ENCODE measurements around the gene CHRNA1. TPM values are rescaled to one million over a fixed set of nuclear protein-coding genes. Genes with fewer than 3 reads are reported as not detected.
A peak's percentile ranks its signal among the peaks of the same experiment; 100 is the strongest.

CHRNA1 gene
- total and polyA plus RNA-seq, 4 experiments from 2014 or later, result 0.26 to 1.8 TPM; not detected in 2

DNA sequence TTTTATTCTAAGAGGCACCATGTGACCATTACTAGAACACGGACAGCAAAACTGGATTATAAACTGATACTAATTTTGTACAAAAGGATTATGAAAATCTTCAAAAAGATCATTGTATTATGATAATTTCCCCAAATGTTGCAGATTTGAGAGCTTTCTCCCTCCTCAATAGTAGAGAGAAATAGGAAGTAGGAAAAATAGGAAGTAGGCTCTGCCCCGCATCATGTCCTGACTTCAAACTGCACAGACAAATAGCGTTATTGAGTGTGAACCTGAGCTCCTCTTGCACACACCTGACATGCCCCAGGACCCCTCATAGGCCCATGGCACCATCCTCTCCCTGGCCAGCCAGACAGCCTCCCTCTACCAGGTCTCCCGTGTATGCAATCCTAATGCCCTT is 25.4 kb downstream of the CHRNA1 start:
- H3K27ac Mint-ChIP-seq, result no peak overlapping the region

DNA sequence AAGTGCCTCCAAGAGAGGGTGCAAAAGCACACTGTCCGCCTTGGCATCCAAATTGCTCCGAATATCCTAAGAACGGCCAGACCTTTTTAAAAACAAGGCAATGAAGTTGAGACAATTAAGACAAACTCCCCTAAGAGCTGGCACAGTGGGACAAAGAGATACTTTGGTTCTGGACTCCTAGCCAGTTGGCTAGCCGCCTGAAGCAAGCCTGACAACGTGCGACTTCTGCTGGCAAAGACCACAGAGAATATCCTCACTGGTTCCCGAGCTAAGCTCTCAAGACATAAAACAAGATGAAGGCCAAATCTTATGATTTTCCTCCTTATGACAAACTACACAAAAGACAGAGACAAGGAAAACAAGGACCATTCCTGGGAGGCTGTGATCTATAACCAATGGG is 32.7 kb downstream of the CHRNA1 start:
- DNase-seq, result no peak
- Mint-ChIP-seq H3K27ac (no peak overlapping the region), H3K27me3 (peaks cover 0 to 3% of the 10 kb centered on the region in 2 donors), H3K4me3 (peak overlapping the region in 2 of 8 donors; percentile 22 to 27), H3K4me1 (peaks cover 3 to 18% (median 8%) of the 10 kb centered on the region in 4 donors), H3K36me3 (no peaks in the 10 kb centered on the region), H3K9me3 (no peaks in the 10 kb centered on the region)
- Histone ChIP-seq H3K4me3 (ENCODE audit: low read length in 2 of 2) (no peak overlapping the region), H3K27me3 (ENCODE audit: insufficient read depth, low read length) (no peaks in the 10 kb centered on the region), H3K9me3 (ENCODE audit: control insufficient read depth in 1 of 2, low read length in 2 of 2) (no peaks in the 10 kb centered on the region), H3K36me3 (ENCODE audit: insufficient read depth, low read length) (no peaks in the 10 kb centered on the region), H3K27ac (ENCODE audit: low read depth, low read length) (no peak overlapping the region), H3K4me1 (ENCODE audit: insufficient read depth, low read length) (peaks cover 11% of the 10 kb centered on the region)
- ChIA-PET POLR2A (ENCODE audit: partially characterized antibody) (no interaction called here), CTCF (ENCODE audit: partially characterized antibody) (interaction anchor here (0.6 to 4.9 kb wide), 4 partner anchors 18 to 254 kb away, joined by 3 to 24 read pairs (median 7); no protein-coding TSS in a partner anchor)
- intact Hi-C loops (cut with micrococcal nuclease), result loop anchor here (2.0 kb wide), 1 partner anchor 15 kb away; no protein-coding TSS in a partner anchor

More for the DNA sequence above, 25.4 kb downstream of the CHRNA1 start:
- Mint-ChIP-seq H3K36me3 (no peaks in the 10 kb centered on the region), H3K9me3 (peaks cover 0 to 1% (median 0%) of the 10 kb centered on the region in 8 donors), H3K4me3 (no peak overlapping the region), H3K27me3 (no peaks in the 10 kb centered on the region), H3K4me1 (no peaks in the 10 kb centered on the region)
- H3K9me3 ChIP-seq (ENCODE audit: control insufficient read depth in 1 of 2, low read length in 2 of 2), result no peaks in the 10 kb centered on the region
- no peak overlapping the region for H3K4me3 ChIP-seq (ENCODE audit: low read length in 2 of 2)
- ChIA-PET POLR2A (ENCODE audit: partially characterized antibody) (no interaction called here), CTCF (ENCODE audit: partially characterized antibody) (interaction anchor here (1.2 to 1.8 kb wide), 2 partner anchors 20 to 32 kb away, joined by 3 read pairs; no protein-coding TSS in a partner anchor)
- H3K27me3 ChIP-seq (ENCODE audit: insufficient read depth, low read length), result no peaks in the 10 kb centered on the region
- H3K27ac ChIP-seq (ENCODE audit: low read depth, low read length), result no peak overlapping the region
- intact Hi-C loops (cut with micrococcal nuclease), result no loop called here
- no peak for DNase-seq
- H3K36me3 ChIP-seq (ENCODE audit: insufficient read depth, low read length), result no peaks in the 10 kb centered on the region
- no peaks in the 10 kb centered on the region for H3K4me1 ChIP-seq (ENCODE audit: insufficient read depth, low read length)

DNA sequence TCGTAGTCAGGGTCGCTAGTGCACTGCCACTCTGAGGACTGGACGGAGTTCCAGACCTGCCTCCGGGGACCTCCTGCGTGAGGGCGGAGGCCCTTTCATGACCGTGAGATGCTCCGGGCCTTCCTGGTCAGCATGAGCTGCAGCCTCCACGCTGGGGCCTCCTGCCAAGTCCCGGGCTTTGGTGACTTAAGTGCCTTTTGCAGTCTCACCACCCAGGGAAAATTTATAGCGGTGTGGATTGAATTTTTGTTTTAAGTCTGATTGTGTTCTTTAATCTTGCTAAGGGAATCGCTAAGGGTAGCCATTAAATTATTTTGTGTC is 33.6 kb downstream of the CHRNA1 start:
- Mint-ChIP-seq H3K36me3 (no peaks in the 10 kb centered on the region), H3K4me1 (peaks cover 3 to 26% (median 9%) of the 10 kb centered on the region in 4 donors), H3K27ac (peak overlapping the region in 2 of 7 donors; percentile 74 to 77), H3K9me3 (no peaks in the 10 kb centered on the region), H3K4me3 (peak overlapping the region; percentile 86 to 93 (median 90)), H3K27me3 (peaks cover 0 to 3% of the 10 kb centered on the region in 2 donors)
- no peaks in the 10 kb centered on the region for H3K36me3 ChIP-seq (ENCODE audit: insufficient read depth, low read length)
- no peaks in the 10 kb centered on the region for H3K9me3 ChIP-seq (ENCODE audit: control insufficient read depth in 1 of 2, low read length in 2 of 2)
- H3K4me3 ChIP-seq (ENCODE audit: low read length in 2 of 2), result peak overlapping the region in 1 of 2 donors; percentile 76
- H3K27me3 ChIP-seq (ENCODE audit: insufficient read depth, low read length), result no peaks in the 10 kb centered on the region
- DNase-seq, result no peak
- peaks cover 17% of the 10 kb centered on the region for H3K4me1 ChIP-seq (ENCODE audit: insufficient read depth, low read length)
- POLR2A ChIA-PET (ENCODE audit: partially characterized antibody), result interaction anchor here (1.6 to 2.0 kb wide), 2 partner anchors 12 to 18 kb away, joined by 7 to 16 read pairs; no protein-coding TSS in a partner anchor
- intact Hi-C loops (cut with micrococcal nuclease), result loop anchor here (2.0 kb wide), 1 partner anchor 14 kb away; no protein-coding TSS in a partner anchor
- CTCF ChIA-PET (ENCODE audit: partially characterized antibody), result interaction anchor here (0.6 to 4.9 kb wide), 8 partner anchors 9 to 732 kb away, joined by 3 to 24 read pairs (median 6); no protein-coding TSS in a partner anchor
- H3K27ac ChIP-seq (ENCODE audit: low read depth, low read length), result no peak overlapping the region

DNA sequence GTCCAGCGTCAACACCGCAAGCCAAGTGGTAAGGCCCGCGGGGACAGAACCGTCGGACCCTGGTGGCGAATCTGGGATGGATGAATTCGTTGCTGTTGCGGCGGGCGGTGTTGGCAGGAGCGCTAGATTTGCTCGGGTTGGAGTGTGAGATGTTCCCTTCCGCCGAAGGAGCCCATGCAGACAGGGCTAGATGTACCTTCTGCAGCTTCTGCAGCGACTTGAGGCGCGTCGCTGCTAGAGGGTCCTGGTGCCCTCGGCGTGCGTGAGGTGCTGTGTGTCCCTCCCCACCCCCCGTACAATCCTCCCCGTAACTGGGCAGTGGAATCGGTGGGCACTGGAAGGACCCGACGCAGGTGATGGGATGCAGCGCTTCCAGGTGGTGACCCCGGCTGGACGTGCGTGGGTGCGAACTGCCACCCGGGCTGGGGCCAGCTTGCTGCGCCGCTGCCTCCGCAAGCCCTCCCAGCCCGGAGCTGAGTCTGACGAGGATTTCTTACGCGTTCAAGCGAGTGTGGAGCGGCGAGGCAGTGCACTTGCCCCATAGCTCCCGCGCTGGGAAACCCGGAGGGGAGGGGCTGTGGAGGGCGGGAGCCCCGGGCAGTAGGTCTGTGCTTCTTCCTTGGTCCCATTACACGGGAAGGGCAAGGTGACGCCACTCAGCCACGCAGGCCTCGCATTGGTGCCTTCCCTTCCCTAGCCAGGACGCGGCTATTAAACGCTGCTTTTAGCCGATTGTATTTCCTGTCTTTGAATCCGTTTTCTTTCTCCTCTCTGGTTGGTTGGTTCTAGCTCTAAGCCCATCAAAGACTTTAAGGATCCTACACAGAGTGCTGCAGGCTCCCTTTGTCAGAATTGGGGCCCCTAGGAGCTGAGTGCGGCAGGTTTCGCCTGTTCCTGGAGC is 34.2 kb downstream of the CHRNA1 start:
- H3K27me3 Mint-ChIP-seq, result peaks cover 0 to 3% of the 10 kb centered on the region in 2 donors
- POLR2A ChIA-PET (ENCODE audit: partially characterized antibody), result interaction anchor here (1.6 to 2.0 kb wide), 2 partner anchors 12 to 19 kb away, joined by 7 to 16 read pairs; no protein-coding TSS in a partner anchor
- intact Hi-C loops (cut with micrococcal nuclease), result loop anchor here (2.0 kb wide), 1 partner anchor 13 kb away; no protein-coding TSS in a partner anchor

DNA sequence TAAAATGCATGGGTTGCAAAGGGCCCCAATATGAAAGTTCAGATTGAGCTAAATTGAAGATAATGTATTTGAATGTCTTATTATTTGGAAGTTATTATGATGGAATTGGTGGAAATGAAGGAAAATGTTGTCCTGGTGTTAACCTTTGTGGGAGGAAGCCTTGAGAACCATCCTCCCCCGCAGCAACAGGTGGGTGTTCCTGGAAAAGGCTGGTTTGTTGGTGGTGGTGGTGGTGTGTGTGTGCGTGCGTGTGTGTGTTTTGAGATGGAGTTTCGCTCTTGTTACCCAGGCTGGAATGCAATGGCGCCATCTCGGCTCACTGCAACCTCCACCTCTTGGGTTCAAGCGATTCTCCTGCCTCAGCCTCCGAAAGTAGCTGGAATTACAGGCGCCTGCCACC is 36.2 kb downstream of the CHRNA1 start:
- Mint-ChIP-seq H3K36me3 (no peaks in the 10 kb centered on the region), H3K27ac (peak overlapping the region in 1 of 7 donors; percentile 46), H3K27me3 (peaks cover 0 to 3% of the 10 kb centered on the region in 2 donors), H3K9me3 (no peaks in the 10 kb centered on the region), H3K4me1 (peaks cover 3 to 28% (median 10%) of the 10 kb centered on the region in 4 donors), H3K4me3 (peak overlapping the region in 4 of 8 donors; percentile 27 to 49 (median 35))
- POLR2A ChIA-PET (ENCODE audit: partially characterized antibody), result no interaction called here
- Histone ChIP-seq H3K9me3 (ENCODE audit: control insufficient read depth in 1 of 2, low read length in 2 of 2) (no peaks in the 10 kb centered on the region), H3K27me3 (ENCODE audit: insufficient read depth, low read length) (no peaks in the 10 kb centered on the region), H3K36me3 (ENCODE audit: insufficient read depth, low read length) (no peaks in the 10 kb centered on the region), H3K27ac (ENCODE audit: low read depth, low read length) (no peak overlapping the region), H3K4me1 (ENCODE audit: insufficient read depth, low read length) (peaks cover 17% of the 10 kb centered on the region), H3K4me3 (ENCODE audit: low read length in 2 of 2) (no peak overlapping the region)
- CTCF ChIA-PET (ENCODE audit: partially characterized antibody), result interaction anchor here (4.9 kb wide), 1 partner anchor 28 kb away, joined by 24 read pairs; no protein-coding TSS in a partner anchor
- DNase-seq, result no peak
- intact Hi-C loops (cut with micrococcal nuclease), result no loop called here

More for the DNA sequence above, 34.2 kb downstream of the CHRNA1 start:
- CTCF ChIA-PET (ENCODE audit: partially characterized antibody), result interaction anchor here (0.6 to 4.9 kb wide), 9 partner anchors 10 to 51 kb away, joined by 3 to 24 read pairs (median 4); no protein-coding TSS in a partner anchor
- Mint-ChIP-seq H3K4me1 (peaks cover 3 to 28% (median 10%) of the 10 kb centered on the region in 4 donors), H3K4me3 (peak overlapping the region; percentile 86 to 93 (median 90)), H3K9me3 (no peaks in the 10 kb centered on the region), H3K36me3 (no peaks in the 10 kb centered on the region), H3K27ac (peak overlapping the region in 6 of 7 donors; percentile 50 to 83 (median 73))
- peaks cover 17% of the 10 kb centered on the region for H3K4me1 ChIP-seq (ENCODE audit: insufficient read depth, low read length)
- peak overlapping the region; percentile 17 to 76 for H3K4me3 ChIP-seq (ENCODE audit: low read length in 2 of 2)
- no peaks in the 10 kb centered on the region for H3K27me3 ChIP-seq (ENCODE audit: insufficient read depth, low read length)
- H3K36me3 ChIP-seq (ENCODE audit: insufficient read depth, low read length), result no peaks in the 10 kb centered on the region
- H3K27ac ChIP-seq (ENCODE audit: low read depth, low read length), result no peak overlapping the region
- H3K9me3 ChIP-seq (ENCODE audit: control insufficient read depth in 1 of 2, low read length in 2 of 2), result no peaks in the 10 kb centered on the region
- DNase-seq, result peak; percentile 32 to 62 (median 40)

DNA sequence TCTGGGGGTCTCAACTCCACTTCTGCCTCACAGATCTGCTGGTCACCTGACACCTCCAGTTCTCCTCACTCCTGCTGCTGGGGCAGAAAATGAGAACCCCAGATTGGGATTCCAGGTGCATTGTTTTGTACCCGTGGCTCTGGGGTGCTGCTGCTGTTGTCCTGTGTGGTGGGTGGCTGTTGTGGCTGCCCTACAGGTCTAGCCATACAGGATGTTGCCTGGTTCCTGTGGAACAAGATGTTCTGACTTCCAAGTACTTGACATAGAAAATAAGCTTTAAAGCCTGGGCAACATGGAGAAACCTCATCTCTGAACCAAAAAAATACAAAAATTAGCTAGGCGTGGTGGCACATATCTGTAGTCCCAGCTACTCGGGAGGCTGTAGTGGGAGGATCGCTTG is 38.1 kb downstream of the CHRNA1 start:
- DNase-seq, result no peak
- Histone ChIP-seq H3K36me3 (ENCODE audit: insufficient read depth, low read length) (no peaks in the 10 kb centered on the region), H3K4me3 (ENCODE audit: low read length in 2 of 2) (no peak overlapping the region), H3K27ac (ENCODE audit: low read depth, low read length) (no peak overlapping the region), H3K27me3 (ENCODE audit: insufficient read depth, low read length) (no peaks in the 10 kb centered on the region), H3K9me3 (ENCODE audit: control insufficient read depth in 1 of 2, low read length in 2 of 2) (no peaks in the 10 kb centered on the region), H3K4me1 (ENCODE audit: insufficient read depth, low read length) (peaks cover 17% of the 10 kb centered on the region)
- H3K4me3 Mint-ChIP-seq, result no peak overlapping the region
- H3K27me3 Mint-ChIP-seq, result peaks cover 0 to 3% of the 10 kb centered on the region in 2 donors
- CTCF ChIA-PET (ENCODE audit: partially characterized antibody), result interaction anchor here (1.5 kb wide), 1 partner anchor 27 kb away, joined by 7 read pairs; no protein-coding TSS in a partner anchor
- H3K27ac Mint-ChIP-seq, result peak overlapping the region in 2 of 7 donors; percentile 11 to 32
- intact Hi-C loops (cut with micrococcal nuclease), result no loop called here
- POLR2A ChIA-PET (ENCODE audit: partially characterized antibody), result interaction anchor here (0.7 kb wide), 1 partner anchor 43 kb away, joined by 3 read pairs; no protein-coding TSS in a partner anchor
- H3K4me1 Mint-ChIP-seq, result peaks cover 3 to 28% (median 11%) of the 10 kb centered on the region in 4 donors
- peaks cover 0 to under 1% (median 0%) of the 10 kb centered on the region in 8 donors for H3K9me3 Mint-ChIP-seq
- no peaks in the 10 kb centered on the region for H3K36me3 Mint-ChIP-seq

All from CD4-positive, alpha-beta memory T cell (primary cell).